Keratinocyte (primary cell): ENCODE results near the gene SCGB1A1.

Source experiments
- EZH2 ChIP-seq: IDR thresholded peaks from one replicate; pipeline ENCODE4 v1.6.1; 2012; ENCODE audit warnings: inconsistent platforms, mild to moderate bottlenecking, low read length, moderate library complexity
- TF ChIP-seq, protein P1 (sequence below), 3 experiments: IDR thresholded peaks in 1 of 3; conservative IDR thresholded peaks in 1 of 3; optimal IDR thresholded peaks in 1 of 3; 2 replicates in 2 of 3; 3 replicates in 1 of 3; pipeline versions ENCODE3 to v1.5.1; 2011; ENCODE audit warnings: low read length in 3 of 3, mild to moderate bottlenecking in 3 of 3, moderate library complexity in 2 of 3, control low read depth in 1 of 3, inconsistent platforms in 1 of 3; ENCODE audit not compliant: insufficient read depth in 2 of 3; ENCODE audit errors: extremely low read depth in 1 of 3

DNA sequence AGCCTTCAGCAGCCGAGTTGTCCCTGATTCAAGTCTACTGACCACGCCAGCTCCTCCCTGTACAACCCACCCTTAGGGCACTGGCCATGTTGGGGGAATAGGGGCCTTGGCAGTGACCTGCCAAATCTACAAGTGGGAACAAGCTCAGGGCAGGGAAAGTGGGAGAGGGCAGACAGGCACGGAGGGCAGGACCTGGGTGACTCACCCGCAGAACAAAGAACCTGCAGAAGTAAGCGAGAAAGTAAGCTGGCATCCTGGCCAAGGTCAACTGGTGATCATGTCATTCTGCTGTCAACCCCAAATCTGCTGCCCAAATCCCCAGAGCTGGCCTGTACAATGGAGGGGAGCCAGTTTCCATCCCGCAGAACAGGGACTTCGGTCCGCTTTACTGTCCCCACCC lies 7.9 kb upstream of the SCGB1A1 start:
- TF ChIP-seq, protein P1, sequence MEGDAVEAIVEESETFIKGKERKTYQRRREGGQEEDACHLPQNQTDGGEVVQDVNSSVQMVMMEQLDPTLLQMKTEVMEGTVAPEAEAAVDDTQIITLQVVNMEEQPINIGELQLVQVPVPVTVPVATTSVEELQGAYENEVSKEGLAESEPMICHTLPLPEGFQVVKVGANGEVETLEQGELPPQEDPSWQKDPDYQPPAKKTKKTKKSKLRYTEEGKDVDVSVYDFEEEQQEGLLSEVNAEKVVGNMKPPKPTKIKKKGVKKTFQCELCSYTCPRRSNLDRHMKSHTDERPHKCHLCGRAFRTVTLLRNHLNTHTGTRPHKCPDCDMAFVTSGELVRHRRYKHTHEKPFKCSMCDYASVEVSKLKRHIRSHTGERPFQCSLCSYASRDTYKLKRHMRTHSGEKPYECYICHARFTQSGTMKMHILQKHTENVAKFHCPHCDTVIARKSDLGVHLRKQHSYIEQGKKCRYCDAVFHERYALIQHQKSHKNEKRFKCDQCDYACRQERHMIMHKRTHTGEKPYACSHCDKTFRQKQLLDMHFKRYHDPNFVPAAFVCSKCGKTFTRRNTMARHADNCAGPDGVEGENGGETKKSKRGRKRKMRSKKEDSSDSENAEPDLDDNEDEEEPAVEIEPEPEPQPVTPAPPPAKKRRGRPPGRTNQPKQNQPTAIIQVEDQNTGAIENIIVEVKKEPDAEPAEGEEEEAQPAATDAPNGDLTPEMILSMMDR (optimal IDR thresholded peaks at IDR 0.05 in 1 of 3, IDR thresholded peaks at IDR 0.05 in 1 of 3, conservative IDR thresholded peaks at IDR 0.05 in 1 of 3; ENCODE audit: extremely low read depth in 1 of 3, insufficient read depth in 2 of 3, low read length in 3 of 3) = no peak
- TF ChIP-seq EZH2 = no peak
